Measurements from ENCODE around the gene MMD2.

The MMD2 gene

GRCh38 chr7:5001003-5001402 is 42.0 kb upstream of the MMD2 start:
- no peak overlapping the region for H3K4me2 ChIP-seq (ENCODE audit: low read depth, low read length)
- no peaks in the 10 kb centered on the region for H3K9me3 ChIP-seq (replicated peaks; ENCODE audit: insufficient read depth, low read length)
- H3K4me1 ChIP-seq (ENCODE audit: low read length): no peaks in the 10 kb centered on the region
- H3K79me2 ChIP-seq (ENCODE audit: low read length): no peaks in the 10 kb centered on the region
- no peak for TF ChIP-seq EZH2phosphoT487 (IDR thresholded peaks at IDR 0.05; ENCODE audit: low read length)
- no peak for TF ChIP-seq CTCF (IDR thresholded peaks at IDR 0.05; ENCODE audit: low read length)
- no peak for TF ChIP-seq EZH2 (optimal IDR thresholded peaks at IDR 0.05; ENCODE audit: low read depth, low read length)
- H3K27me3 ChIP-seq (replicated peaks; ENCODE audit: insufficient read depth, low read length): no peaks in the 10 kb centered on the region
- H3F3A ChIP-seq (ENCODE audit: insufficient read depth, low read length): no peaks in the 10 kb centered on the region
- H3K9me2 ChIP-seq (replicated peaks; ENCODE audit: insufficient read depth, low read length): no peaks in the 10 kb centered on the region
- no peak for DNase-seq
- H3K4me3 ChIP-seq (ENCODE audit: low read length): no peak overlapping the region
- H4K20me1 ChIP-seq (ENCODE audit: insufficient read depth, low read length): no peaks in the 10 kb centered on the region
- no peak overlapping the region for H3K9ac ChIP-seq (ENCODE audit: low read length)
- no peaks in the 10 kb centered on the region for H3K36me3 ChIP-seq (replicated peaks; ENCODE audit: insufficient read depth, low read length)
- H3K27ac ChIP-seq (ENCODE audit: low read length): no peak overlapping the region
- no peak overlapping the region for H2AFZ ChIP-seq (ENCODE audit: low read length)

- no peaks in the 10 kb centered on the region for H3F3A ChIP-seq (ENCODE audit: insufficient read depth, low read length)
- no peaks in the 10 kb centered on the region for H3K36me3 ChIP-seq (replicated peaks; ENCODE audit: insufficient read depth, low read length)
- TF ChIP-seq CTCF (IDR thresholded peaks at IDR 0.05; ENCODE audit: low read length) (no peak), EZH2 (optimal IDR thresholded peaks at IDR 0.05; ENCODE audit: low read depth, low read length) (no peak), EZH2phosphoT487 (IDR thresholded peaks at IDR 0.05; ENCODE audit: low read length) (no peak)
- DNase-seq: no peak
- H4K20me1 ChIP-seq (ENCODE audit: insufficient read depth, low read length): no peaks in the 10 kb centered on the region
- no peaks in the 10 kb centered on the region for H3K27me3 ChIP-seq (replicated peaks; ENCODE audit: insufficient read depth, low read length)
- no peaks in the 10 kb centered on the region for H3K9me3 ChIP-seq (replicated peaks; ENCODE audit: insufficient read depth, low read length)
- no peak overlapping the region for H3K9ac ChIP-seq (ENCODE audit: low read length)
- H3K4me2 ChIP-seq (ENCODE audit: low read depth, low read length): no peak overlapping the region
- no peaks in the 10 kb centered on the region for H3K4me1 ChIP-seq (ENCODE audit: low read length)
- H3K4me3 ChIP-seq (ENCODE audit: low read length): no peak overlapping the region
- no peak overlapping the region for H3K27ac ChIP-seq (ENCODE audit: low read length)
- no peaks in the 10 kb centered on the region for H3K79me2 ChIP-seq (ENCODE audit: low read length)
- no peaks in the 10 kb centered on the region for H3K9me2 ChIP-seq (replicated peaks; ENCODE audit: insufficient read depth, low read length)
- H2AFZ ChIP-seq (ENCODE audit: low read length): no peak overlapping the region
Observed at GRCh38 chr7:4999369-4999950, 40.5 kb upstream of the MMD2 start.

GRCh38 chr7:4998910-4999309 is 39.9 kb upstream of the MMD2 start:
- Histone ChIP-seq H3K4me1 (ENCODE audit: low read length) (no peaks in the 10 kb centered on the region), H3K9ac (ENCODE audit: low read length) (no peak overlapping the region)
- no peak for TF ChIP-seq EZH2phosphoT487 (IDR thresholded peaks at IDR 0.05; ENCODE audit: low read length)
- no peak for TF ChIP-seq EZH2 (optimal IDR thresholded peaks at IDR 0.05; ENCODE audit: low read depth, low read length)
- no peak for TF ChIP-seq CTCF (IDR thresholded peaks at IDR 0.05; ENCODE audit: low read length)

More at GRCh38 chr7:4998910-4999309, 39.9 kb upstream of the MMD2 start:
- H3K27me3 ChIP-seq (replicated peaks; ENCODE audit: insufficient read depth, low read length): no peaks in the 10 kb centered on the region
- no peaks in the 10 kb centered on the region for H3K79me2 ChIP-seq (ENCODE audit: low read length)
- no peak overlapping the region for H3K27ac ChIP-seq (ENCODE audit: low read length)
- H4K20me1 ChIP-seq (ENCODE audit: insufficient read depth, low read length): no peaks in the 10 kb centered on the region
- H3K9me3 ChIP-seq (replicated peaks; ENCODE audit: insufficient read depth, low read length): no peaks in the 10 kb centered on the region
- no peaks in the 10 kb centered on the region for H3F3A ChIP-seq (ENCODE audit: insufficient read depth, low read length)
- no peaks in the 10 kb centered on the region for H3K9me2 ChIP-seq (replicated peaks; ENCODE audit: insufficient read depth, low read length)
- H2AFZ ChIP-seq (ENCODE audit: low read length): no peak overlapping the region
- no peaks in the 10 kb centered on the region for H3K36me3 ChIP-seq (replicated peaks; ENCODE audit: insufficient read depth, low read length)
- DNase-seq: no peak
- no peak overlapping the region for H3K4me2 ChIP-seq (ENCODE audit: low read depth, low read length)
- no peak overlapping the region for H3K4me3 ChIP-seq (ENCODE audit: low read length)
